H1 (cell line): Measurements from ENCODE around the gene NUAK1. TPM values are rescaled to one million over a fixed set of nuclear protein-coding genes. Genes with fewer than 3 reads are reported as not detected.

Source experiments
- ASH2L ChIP-seq: fragments of 200-600, 300-600 bp; sonication (generic); IDR thresholded peaks from one replicate; pipeline ENCODE4 v1.7.1; 2017; ENCODE audit warnings: low read length
- KDM1A ChIP-seq: fragments of 200-600, 300-600 bp; sonication (generic); IDR thresholded peaks from 2 replicates; pipeline ENCODE4 v1.7.1; 2016; ENCODE audit warnings: mild to moderate bottlenecking, low read length, borderline replicate concordance
- SIRT6 ChIP-seq: IDR thresholded peaks from one replicate; pipeline ENCODE4 v1.7.1; 2012; ENCODE audit warnings: low read length, inconsistent platforms
- SP2 ChIP-seq: IDR thresholded peaks from 2 replicates; pipeline ENCODE4 v1.6.1; 2012; ENCODE audit warnings: mild to moderate bottlenecking, low read length, inconsistent platforms
- SUZ12 ChIP-seq: fragments of 200-600 bp; sonication (generic); IDR thresholded peaks from 2 replicates; pipeline ENCODE4 v1.6.1; 2012; ENCODE audit warnings: mild to moderate bottlenecking, inconsistent platforms, low read length, moderate library complexity, mixed read lengths
- TBP ChIP-seq: IDR thresholded peaks from 2 replicates; pipeline ENCODE4 v1.6.1; 2011; ENCODE audit warnings: low read depth, low read length, improper control_type of control experiment
- polyA plus RNA-seq, 7 experiments: library from polyadenylated mRNA; depleted of rRNA in 3 of 7; stranded (reverse) in 5 of 7; unstranded in 2 of 7; fragments of >200 nt in 5 of 7; fragments of 200-250 nt in 2 of 7; gene quantifications; 1 replicate in 5 of 7; 2 replicates in 1 of 7; 4 replicates in 1 of 7; pipeline versions ENCODE4 v1.2.1 to v1.2.3, GENCODE V29; 2011 to 2013; ENCODE audit warnings: missing spikeins in 2 of 7, mixed read lengths in 2 of 7
- total RNA-seq: library from RNA; stranded (reverse); fragmentation: NEBNext Ultra II Directional; extraction: Animal tissue kit (Norgen Biotek cat#: 25700); gene quantifications from 2 replicates; pipeline ENCODE4 v1.2.1, GENCODE V29; 2021

NUAK1 gene
- total and polyA plus RNA-seq, 2 of the 8 experiments (the other 6 are each of a cell fraction or from before 2014, with no cell fraction given): 6.7 to 18.2 TPM

- no peak for TF ChIP-seq SIRT6
- no peak for TF ChIP-seq SP2
- TF ChIP-seq SUZ12: no peak
- no peak for TF ChIP-seq TBP
- TF ChIP-seq ASH2L: no peak
- no peak for TF ChIP-seq KDM1A
- TF ChIP-seq, all 59 proteins: peak for 0
Observed at GRCh38 chr12:106179086-106179485, 40.3 kb upstream of the NUAK1 start (continued).
